HepG2 (cell line): ENCODE results near the gene CPLANE2. TPM values are rescaled to one million over a fixed set of nuclear protein-coding genes. Genes with fewer than 3 reads are reported as not detected.

Source experiments
- ARNT ChIP-seq: fragments of 450-650 bp; IDR thresholded peaks from 2 replicates; pipeline ENCODE4 v1.6.1; 2017
- FOXM1 ChIP-seq: sonication (generic); formaldehyde crosslinking; IDR thresholded peaks from 2 replicates; pipeline ENCODE4 v1.5.0; 2020; ENCODE audit warnings: missing genetic modification reagents
- HDAC2 ChIP-seq: sonication (generic); formaldehyde crosslinking; IDR thresholded peaks from 2 replicates; pipeline ENCODE4 v1.4.0; 2020; ENCODE audit warnings: missing genetic modification reagents
- HMGA1 ChIP-seq: sonication (generic); formaldehyde crosslinking; conservative IDR thresholded peaks from 2 replicates; pipeline ENCODE4 v1.4.0; 2020; ENCODE audit warnings: missing genetic modification reagents
- MIER2 ChIP-seq: IDR thresholded peaks from 2 replicates; pipeline ENCODE4 v1.6.1; 2016; ENCODE audit warnings: missing biosample characterization, missing genetic modification reagents
- NPAS2 ChIP-seq: sonication (generic); formaldehyde crosslinking; IDR thresholded peaks from 2 replicates; pipeline ENCODE4 v1.8.0; 2022; ENCODE audit warnings: mild to moderate bottlenecking, missing genetic modification reagents, borderline replicate concordance
- PAWR ChIP-seq: sonication (generic); formaldehyde crosslinking; IDR thresholded peaks from 2 replicates; pipeline ENCODE4 v1.4.0; 2020; ENCODE audit warnings: missing genetic modification reagents, mild to moderate bottlenecking, borderline replicate concordance
- PITX1 ChIP-seq: sonication (generic); formaldehyde crosslinking; IDR thresholded peaks from 2 replicates; pipeline ENCODE4 v1.5.1; 2020; ENCODE audit warnings: mild to moderate bottlenecking, missing genetic modification reagents
- PPARG ChIP-seq: conservative IDR thresholded peaks from 2 replicates; pipeline ENCODE4 v1.6.1; 2016; ENCODE audit warnings: missing biosample characterization, missing genetic modification reagents
- RNF2 ChIP-seq: fragments of 450-650 bp; conservative IDR thresholded peaks from 2 replicates; pipeline ENCODE4 v1.6.1; 2016; ENCODE audit warnings: low read depth
- SNRNP70 ChIP-seq: fragments of 200-400 bp; formaldehyde crosslinking; IDR thresholded peaks from 2 replicates; pipeline ENCODE4 v1.6.1; 2017; ENCODE audit warnings: mild to moderate bottlenecking, low read depth, low read length, moderate library complexity
- SP140L ChIP-seq: sonication (generic); formaldehyde crosslinking; IDR thresholded peaks from 2 replicates; pipeline ENCODE4 v1.4.0; 2020; ENCODE audit warnings: missing genetic modification reagents, borderline replicate concordance
- SPEN ChIP-seq: sonication (generic); formaldehyde crosslinking; IDR thresholded peaks from 2 replicates; pipeline ENCODE4 v1.5.1; 2020; ENCODE audit warnings: low read depth, mild to moderate bottlenecking, missing genetic modification reagents
- ZNF12 ChIP-seq: sonication (generic); formaldehyde crosslinking; IDR thresholded peaks from 2 replicates; pipeline ENCODE4 v1.5.0; 2020; ENCODE audit warnings: missing genetic modification reagents
- ZNF224 ChIP-seq: sonication (generic); formaldehyde crosslinking; IDR thresholded peaks from 2 replicates; pipeline ENCODE4 v1.5.0; 2020; ENCODE audit warnings: mild to moderate bottlenecking, missing genetic modification reagents
- ZNF33B ChIP-seq: sonication (generic); formaldehyde crosslinking; IDR thresholded peaks from 2 replicates; pipeline ENCODE4 v1.5.1; 2020; ENCODE audit warnings: mild to moderate bottlenecking, missing genetic modification reagents
- ZNF430 ChIP-seq: sonication (generic); formaldehyde crosslinking; IDR thresholded peaks from 2 replicates; pipeline ENCODE4 v1.9.0; 2021; ENCODE audit warnings: mild to moderate bottlenecking, missing genetic modification reagents
- ZNF431 ChIP-seq: sonication (generic); formaldehyde crosslinking; IDR thresholded peaks from 2 replicates; pipeline ENCODE4 v1.9.0; 2022; ENCODE audit warnings: missing genetic modification reagents, low read depth, mild to moderate bottlenecking, borderline replicate concordance
- ZSCAN20 ChIP-seq: sonication (generic); formaldehyde crosslinking; IDR thresholded peaks from 2 replicates; pipeline ENCODE4 v1.4.0; 2020; ENCODE audit warnings: missing genetic modification reagents, mild to moderate bottlenecking, borderline replicate concordance
- ZSCAN29 ChIP-seq: sonication (generic); formaldehyde crosslinking; conservative IDR thresholded peaks from 2 replicates; pipeline ENCODE4 v1.4.0; 2020; ENCODE audit warnings: mild to moderate bottlenecking, missing genetic modification reagents
- polyA plus RNA-seq, 8 experiments: library from polyadenylated mRNA; depleted of rRNA in 3 of 8; stranded (reverse) in 7 of 8; unstranded in 1 of 8; fragments of >200 nt; fragmentation: Illumina TruSeq in 4 of 8; extraction: Trizol in 4 of 8; gene quantifications; 2 replicates each; pipeline versions ENCODE4 v1.2.1 to v1.2.3, GENCODE V29; 2011 to 2016; ENCODE audit warnings: low read depth in 4 of 8, missing spikeins in 1 of 8, mixed read lengths in 1 of 8; ENCODE audit not compliant: insufficient read depth in 1 of 8
- total RNA-seq, 5 experiments: library from RNA; depleted of rRNA; stranded (reverse); fragments of >200 nt; fragmentation: Illumina TruSeq; extraction: Trizol; gene quantifications; 2 replicates each; pipeline ENCODE4 v1.2.3, GENCODE V29; 2016; ENCODE audit warnings: low read depth in 1 of 5
- TF ChIP-seq, protein P1 (sequence below): sonication (generic); formaldehyde crosslinking; IDR thresholded peaks from 2 replicates; pipeline ENCODE4 v1.8.0; 2022; ENCODE audit warnings: mild to moderate bottlenecking, missing genetic modification reagents, borderline replicate concordance
- TF ChIP-seq, protein P2 (sequence below): sonication (generic); formaldehyde crosslinking; IDR thresholded peaks from 2 replicates; pipeline ENCODE4 v1.5.0; 2020; ENCODE audit warnings: mild to moderate bottlenecking, missing genetic modification reagents, borderline replicate concordance
- TF ChIP-seq, protein P3 (sequence below): sonication (generic); formaldehyde crosslinking; IDR thresholded peaks from 2 replicates; pipeline ENCODE4 v1.4.0; 2020; ENCODE audit warnings: missing genetic modification reagents, mild to moderate bottlenecking, borderline replicate concordance
- TF ChIP-seq, protein P4 (sequence below): sonication (generic); formaldehyde crosslinking; IDR thresholded peaks from 2 replicates; pipeline ENCODE4 v1.8.0; 2022; ENCODE audit warnings: low read depth, missing genetic modification reagents

CPLANE2 gene
- total and polyA plus RNA-seq, 2 of the 13 experiments (the other 11 are each of a cell fraction or from before 2014, with no cell fraction given): 0.29 to 1.6 TPM

DNA sequence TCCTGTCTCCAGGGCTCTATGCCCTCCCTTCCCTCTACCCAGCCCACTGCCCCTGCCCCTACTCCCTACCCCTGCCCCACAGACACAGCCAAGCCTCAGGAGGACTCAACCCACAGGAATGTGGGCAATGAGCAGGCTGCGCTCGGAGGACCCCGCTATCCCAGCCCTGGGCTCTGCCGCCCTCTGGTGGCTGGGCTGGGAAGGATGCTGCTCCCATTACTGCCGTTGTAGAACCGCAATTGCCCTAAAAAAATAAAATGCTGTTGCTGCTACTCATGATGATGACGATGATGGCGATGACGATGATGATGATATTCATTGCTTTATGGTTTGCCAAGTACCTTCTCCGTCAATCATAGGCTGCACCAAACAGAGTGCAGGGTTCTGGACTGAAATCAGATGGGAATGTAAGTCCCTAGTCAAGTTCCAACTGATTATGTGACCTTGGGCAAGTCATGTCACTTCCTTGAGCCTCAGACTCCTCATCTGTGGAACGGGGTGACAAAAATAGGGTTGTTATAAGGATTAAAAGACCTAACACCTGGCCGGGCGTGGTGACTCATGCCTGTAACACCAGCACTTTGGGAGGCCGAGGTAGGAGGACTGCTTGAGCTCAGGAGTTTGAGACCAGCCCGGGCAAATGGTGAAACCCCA is 49.1 kb downstream of the CPLANE2 start (continued):
- TF ChIP-seq, protein P1, sequence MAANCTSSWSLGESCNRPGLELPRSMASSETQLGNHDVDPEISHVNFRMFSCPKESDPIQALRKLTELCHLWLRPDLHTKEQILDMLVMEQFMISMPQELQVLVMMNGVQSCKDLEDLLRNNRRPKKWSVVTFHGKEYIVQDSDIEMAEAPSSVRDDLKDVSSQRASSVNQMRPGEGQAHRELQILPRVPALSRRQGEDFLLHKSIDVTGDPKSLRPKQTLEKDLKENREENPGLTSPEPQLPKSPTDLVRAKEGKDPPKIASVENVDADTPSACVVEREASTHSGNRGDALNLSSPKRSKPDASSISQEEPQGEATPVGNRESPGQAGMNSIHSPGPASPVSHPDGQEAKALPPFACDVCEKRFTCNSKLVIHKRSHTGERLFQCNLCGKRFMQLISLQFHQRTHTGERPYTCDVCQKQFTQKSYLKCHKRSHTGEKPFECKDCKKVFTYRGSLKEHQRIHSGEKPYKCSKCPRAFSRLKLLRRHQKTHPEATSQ (CRISPR knock-in tag): no peak
- TF ChIP-seq RNF2: no peak
- no peak for TF ChIP-seq PAWR
- no peak for TF ChIP-seq ZSCAN20
- peak; percentile 54 for TF ChIP-seq PPARG (CRISPR knock-in tag)
- no peak for TF ChIP-seq ZNF430 (CRISPR knock-in tag)
- peak; percentile 61; the same call in 1 of the 2 replicates for TF ChIP-seq HDAC2
- no peak for TF ChIP-seq SP140L (CRISPR knock-in tag)
- TF ChIP-seq, protein P2, sequence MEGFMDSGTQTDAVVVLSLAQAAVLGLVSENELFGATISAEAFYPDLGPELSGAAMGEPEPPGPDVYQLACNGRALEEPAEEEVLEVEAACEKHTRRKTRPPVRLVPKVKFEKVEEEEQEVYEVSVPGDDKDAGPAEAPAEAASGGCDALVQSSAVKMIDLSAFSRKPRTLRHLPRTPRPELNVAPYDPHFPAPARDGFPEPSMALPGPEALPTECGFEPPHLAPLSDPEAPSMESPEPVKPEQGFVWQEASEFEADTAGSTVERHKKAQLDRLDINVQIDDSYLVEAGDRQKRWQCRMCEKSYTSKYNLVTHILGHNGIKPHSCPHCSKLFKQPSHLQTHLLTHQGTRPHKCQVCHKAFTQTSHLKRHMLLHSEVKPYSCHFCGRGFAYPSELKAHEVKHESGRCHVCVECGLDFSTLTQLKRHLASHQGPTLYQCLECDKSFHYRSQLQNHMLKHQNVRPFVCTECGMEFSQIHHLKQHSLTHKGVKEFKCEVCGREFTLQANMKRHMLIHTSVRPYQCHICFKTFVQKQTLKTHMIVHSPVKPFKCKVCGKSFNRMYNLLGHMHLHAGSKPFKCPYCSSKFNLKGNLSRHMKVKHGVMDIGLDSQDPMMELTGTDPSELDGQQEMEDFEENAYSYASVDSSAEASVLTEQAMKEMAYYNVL: no peak
- no peak for TF ChIP-seq ARNT
- TF ChIP-seq NPAS2 (CRISPR knock-in tag): no peak
- no peak for TF ChIP-seq ZNF33B (CRISPR knock-in tag)
- TF ChIP-seq FOXM1: no peak
- TF ChIP-seq ZNF12 (CRISPR knock-in tag): 0 out of 2 replicates have a peak, but pooled peaks have one; percentile 16
- 0 out of 2 replicates have a peak, but pooled peaks have one; percentile 35 for TF ChIP-seq PITX1 (CRISPR knock-in tag)
- no peak for TF ChIP-seq ZNF431 (CRISPR knock-in tag)
- TF ChIP-seq, protein P3, sequence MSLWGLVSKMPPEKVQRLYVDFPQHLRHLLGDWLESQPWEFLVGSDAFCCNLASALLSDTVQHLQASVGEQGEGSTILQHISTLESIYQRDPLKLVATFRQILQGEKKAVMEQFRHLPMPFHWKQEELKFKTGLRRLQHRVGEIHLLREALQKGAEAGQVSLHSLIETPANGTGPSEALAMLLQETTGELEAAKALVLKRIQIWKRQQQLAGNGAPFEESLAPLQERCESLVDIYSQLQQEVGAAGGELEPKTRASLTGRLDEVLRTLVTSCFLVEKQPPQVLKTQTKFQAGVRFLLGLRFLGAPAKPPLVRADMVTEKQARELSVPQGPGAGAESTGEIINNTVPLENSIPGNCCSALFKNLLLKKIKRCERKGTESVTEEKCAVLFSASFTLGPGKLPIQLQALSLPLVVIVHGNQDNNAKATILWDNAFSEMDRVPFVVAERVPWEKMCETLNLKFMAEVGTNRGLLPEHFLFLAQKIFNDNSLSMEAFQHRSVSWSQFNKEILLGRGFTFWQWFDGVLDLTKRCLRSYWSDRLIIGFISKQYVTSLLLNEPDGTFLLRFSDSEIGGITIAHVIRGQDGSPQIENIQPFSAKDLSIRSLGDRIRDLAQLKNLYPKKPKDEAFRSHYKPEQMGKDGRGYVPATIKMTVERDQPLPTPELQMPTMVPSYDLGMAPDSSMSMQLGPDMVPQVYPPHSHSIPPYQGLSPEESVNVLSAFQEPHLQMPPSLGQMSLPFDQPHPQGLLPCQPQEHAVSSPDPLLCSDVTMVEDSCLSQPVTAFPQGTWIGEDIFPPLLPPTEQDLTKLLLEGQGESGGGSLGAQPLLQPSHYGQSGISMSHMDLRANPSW: no peak
- TF ChIP-seq ZNF224 (CRISPR knock-in tag): no peak
- TF ChIP-seq HMGA1 (CRISPR knock-in tag): no peak
- TF ChIP-seq, protein P4, sequence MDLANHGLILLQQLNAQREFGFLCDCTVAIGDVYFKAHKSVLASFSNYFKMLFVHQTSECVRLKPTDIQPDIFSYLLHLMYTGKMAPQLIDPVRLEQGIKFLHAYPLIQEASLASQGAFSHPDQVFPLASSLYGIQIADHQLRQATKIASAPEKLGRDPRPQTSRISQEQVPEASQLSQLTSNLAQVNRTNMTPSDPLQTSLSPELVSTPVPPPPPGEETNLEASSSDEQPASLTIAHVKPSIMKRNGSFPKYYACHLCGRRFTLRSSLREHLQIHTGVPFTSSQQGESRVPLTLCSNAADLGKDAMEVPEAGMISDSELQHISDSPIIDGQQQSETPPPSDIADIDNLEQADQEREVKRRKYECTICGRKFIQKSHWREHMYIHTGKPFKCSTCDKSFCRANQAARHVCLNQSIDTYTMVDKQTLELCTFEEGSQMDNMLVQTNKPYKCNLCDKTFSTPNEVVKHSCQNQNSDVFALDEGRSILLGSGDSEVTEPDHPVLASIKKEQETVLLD (CRISPR knock-in tag): no peak
- no peak for TF ChIP-seq SNRNP70
- TF ChIP-seq ZSCAN29 (CRISPR knock-in tag): no peak; the same call in 1 of the 2 replicates
- no peak for TF ChIP-seq SPEN
- 0 out of 2 replicates have a peak, but pooled peaks have one; percentile 46 for TF ChIP-seq MIER2 (CRISPR knock-in tag)
